ENCODE data around the gene CD34.
"Not testable (repeated sequence)": the region's sequence is repeated elsewhere in the genome, so short reads cannot be mapped to it uniquely, and the experiment has no call there.

The CD34 gene

DNA sequence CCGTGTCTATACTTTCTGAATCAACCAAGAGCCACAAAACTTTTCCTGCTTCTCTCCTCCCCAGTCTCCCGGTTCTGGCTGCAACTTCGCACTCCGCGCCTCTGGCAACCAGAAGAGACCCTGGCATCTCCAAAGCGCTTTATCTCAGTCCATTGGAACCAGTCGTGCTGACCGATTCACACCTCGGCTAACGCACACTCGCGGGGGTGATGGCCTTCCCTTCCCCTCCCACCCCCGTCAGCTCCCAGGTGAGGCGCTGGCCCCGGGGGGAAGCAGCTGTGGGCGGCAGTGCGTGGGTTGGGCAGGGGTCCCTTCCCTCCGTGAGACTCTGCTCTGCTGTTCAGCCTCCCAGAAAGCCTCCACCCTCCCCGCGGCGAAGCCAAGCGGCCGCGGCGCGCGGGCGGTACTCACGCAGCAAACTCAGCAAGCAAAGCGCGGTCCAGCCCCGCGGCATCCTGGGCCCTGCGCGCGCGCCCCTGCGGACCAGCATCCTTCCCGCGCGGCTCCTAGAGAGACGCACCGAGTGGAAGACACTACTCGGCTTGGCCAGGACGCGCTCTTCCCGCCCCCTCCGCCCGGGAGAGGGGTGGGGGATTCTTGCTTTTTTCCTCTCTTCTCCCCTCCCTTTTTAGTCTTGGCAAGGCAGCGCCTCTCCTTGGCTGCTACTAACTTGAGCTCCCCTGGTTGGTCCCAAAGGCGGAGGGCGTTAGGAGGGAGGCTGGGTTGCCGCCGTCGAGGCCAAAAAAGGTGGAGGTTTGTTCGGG is at the start of gene CD34:
TSS of gene CD34 (minus strand) at position 535 of the 764 bp plus-strand sequence. CDS start at position 490, 45 bp downstream.
- no peak for DNase-seq (ENCODE audit: extremely low spot score, insufficient read length, low read depth)
- FAIRE-seq, result no peak

- no peak for FAIRE-seq
These were observed 49.4 kb upstream of the CD34 start for GRCh38 chr1:207960346-207960745.

GRCh38 chr1:207959910-207960309 is 49.0 kb upstream of the CD34 start:
- DNase-seq (ENCODE audit: extremely low spot score, insufficient read length, low read depth) (no peak), FAIRE-seq (no peak)

More at GRCh38 chr1:207960346-207960745, 49.4 kb upstream of the CD34 start:
- DNase-seq (ENCODE audit: extremely low spot score, insufficient read length, low read depth), result no peak

- no peak for DNase-seq (ENCODE audit: extremely low spot score, insufficient read length, low read depth)
- no peak for FAIRE-seq
These were observed 48.4 kb upstream of the CD34 start for GRCh38 chr1:207959141-207959825.

DNA sequence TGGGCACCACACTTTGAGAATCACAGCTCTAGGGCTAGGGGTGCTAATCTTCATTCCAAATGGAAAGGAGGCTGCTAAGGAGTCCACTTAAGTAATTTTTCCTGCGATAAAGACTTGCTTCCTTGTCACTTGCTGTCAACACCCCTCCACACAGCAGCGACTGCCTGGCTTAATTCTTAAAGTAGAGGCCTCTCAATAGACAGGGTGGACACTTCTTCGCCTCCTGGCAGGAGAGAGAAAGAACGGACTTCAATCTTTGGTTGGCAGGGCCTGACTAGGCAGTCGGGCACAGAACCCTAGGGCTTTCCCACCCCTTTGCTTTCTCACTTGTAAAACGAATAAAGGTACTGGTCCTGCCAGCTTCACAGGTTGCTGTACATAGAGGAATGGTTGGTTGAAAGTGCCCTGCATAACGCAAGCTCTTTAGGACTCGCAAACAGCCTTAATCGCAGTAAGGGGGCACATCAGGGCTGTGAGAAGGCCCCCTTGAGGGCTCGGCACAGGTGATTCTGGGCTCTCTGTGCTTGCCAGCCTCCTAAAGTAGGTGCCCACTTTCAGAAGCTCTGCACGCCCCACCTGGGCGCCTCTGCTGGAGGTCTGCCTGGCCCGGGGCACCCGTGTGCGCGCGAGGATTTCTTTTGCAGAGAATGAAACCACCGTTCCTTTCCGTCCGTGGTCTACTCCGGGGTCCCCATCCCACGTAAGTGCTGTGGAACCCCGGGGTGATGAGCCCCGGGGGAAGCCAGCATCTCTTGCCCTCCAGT is 47.6 kb upstream of the CD34 start:
- DNase-seq (ENCODE audit: extremely low spot score, insufficient read length, low read depth), result no peak
- FAIRE-seq, result no peak

- DNase-seq (ENCODE audit: extremely low spot score, insufficient read length, low read depth) (no peak), FAIRE-seq (no peak)
These were observed 46.1 kb upstream of the CD34 start for GRCh38 chr1:207956986-207957385.

DNA sequence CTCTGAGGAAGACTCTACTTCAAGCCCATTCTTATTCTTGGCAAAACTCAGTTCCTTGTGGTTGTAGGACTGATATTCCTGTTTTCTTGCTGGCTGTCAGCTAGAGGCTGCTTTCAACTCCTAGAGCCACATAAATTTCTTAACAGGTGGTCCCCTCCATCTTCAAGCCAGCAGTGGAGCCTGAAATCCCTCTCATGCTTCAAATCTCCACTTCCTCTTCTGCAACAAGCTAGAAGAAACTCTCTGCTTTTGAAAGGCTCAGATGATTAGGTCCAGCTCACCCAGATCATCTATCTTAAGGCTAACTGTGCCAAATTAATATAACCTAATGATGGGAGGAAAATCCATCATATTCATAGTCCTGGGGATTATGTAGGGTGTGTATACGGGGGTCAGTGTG is 43.2 kb upstream of the CD34 start:
- DNase-seq (ENCODE audit: extremely low spot score, insufficient read length, low read depth) (no peak), FAIRE-seq (no peak)

DNA sequence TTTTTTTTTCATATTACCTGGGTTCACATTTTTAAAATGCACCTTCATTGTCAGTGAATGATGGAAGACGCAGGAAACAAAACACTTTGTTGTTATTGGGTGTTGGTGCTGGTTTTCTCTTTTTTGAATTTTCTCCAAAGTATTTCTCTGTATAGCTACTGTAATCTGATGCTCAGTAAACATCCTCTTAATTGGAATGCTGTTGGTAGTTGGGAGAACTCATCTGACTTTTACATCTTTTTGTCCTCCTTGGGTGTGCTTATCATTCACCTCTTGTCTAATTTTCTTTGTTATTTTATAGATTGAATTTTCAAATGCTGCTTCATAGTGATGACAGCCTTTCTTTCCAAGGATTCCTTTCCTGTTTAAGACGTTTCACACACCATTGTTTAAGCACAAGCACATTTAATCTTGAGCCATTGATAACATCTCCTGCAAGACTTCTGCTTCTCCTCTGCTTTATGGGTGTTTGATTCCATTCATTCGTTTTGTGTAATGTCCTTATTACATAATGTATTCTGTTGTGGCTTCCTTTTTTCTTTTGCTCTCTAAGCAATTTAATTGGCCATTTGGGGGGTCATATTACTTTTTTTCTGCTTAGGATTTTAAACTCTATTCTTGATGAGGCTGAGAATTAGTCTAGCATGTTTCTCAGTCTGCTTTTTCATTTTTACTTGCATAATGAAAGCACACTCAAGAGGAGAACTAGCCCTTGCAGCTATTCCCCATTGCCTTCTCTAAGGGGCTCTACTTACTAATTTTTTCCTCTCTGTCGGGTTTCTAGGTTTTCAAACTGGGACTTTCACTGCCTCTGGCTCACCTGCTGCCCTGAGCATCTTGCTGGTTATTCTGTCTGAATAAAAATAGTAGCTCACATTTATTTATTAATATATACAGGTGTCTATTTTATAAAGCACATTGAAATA is 42.0 kb upstream of the CD34 start:
- FAIRE-seq, result peak; percentile 31

GRCh38 chr1:207951652-207952051 is 40.7 kb upstream of the CD34 start:
- no peak for DNase-seq (ENCODE audit: extremely low spot score, insufficient read length, low read depth)
- no peak for FAIRE-seq

More for the DNA sequence above, 42.0 kb upstream of the CD34 start:
- DNase-seq (ENCODE audit: extremely low spot score, insufficient read length, low read depth), result no peak

GRCh38 chr1:207950750-207951149 is 39.8 kb upstream of the CD34 start:
- FAIRE-seq (no peak), DNase-seq (ENCODE audit: extremely low spot score, insufficient read length, low read depth) (no peak)

GRCh38 chr1:207949571-207950195 is 38.8 kb upstream of the CD34 start:
- DNase-seq (ENCODE audit: extremely low spot score, insufficient read length, low read depth) (no peak), FAIRE-seq (no peak)

GRCh38 chr1:207948536-207949250 is 37.8 kb upstream of the CD34 start:
- FAIRE-seq (no peak), DNase-seq (ENCODE audit: extremely low spot score, insufficient read length, low read depth) (no peak)

- FAIRE-seq, result no peak
- DNase-seq (ENCODE audit: extremely low spot score, insufficient read length, low read depth), result no peak
These were observed 35.8 kb upstream of the CD34 start for GRCh38 chr1:207946756-207947155.

GRCh38 chr1:207944571-207944970 is 33.6 kb upstream of the CD34 start:
- no peak for FAIRE-seq
- DNase-seq (ENCODE audit: extremely low spot score, insufficient read length, low read depth), result no peak

GRCh38 chr1:207942337-207942741 is 31.4 kb upstream of the CD34 start:
- DNase-seq (ENCODE audit: extremely low spot score, insufficient read length, low read depth), result not testable (repeated sequence)
- peak; percentile 51 for FAIRE-seq

GRCh38 chr1:207941665-207942064 is 30.7 kb upstream of the CD34 start:
- no peak for DNase-seq (ENCODE audit: extremely low spot score, insufficient read length, low read depth)
- no peak for FAIRE-seq

GRCh38 chr1:207938016-207938415 is 27.1 kb upstream of the CD34 start:
- DNase-seq (ENCODE audit: extremely low spot score, insufficient read length, low read depth) (no peak), FAIRE-seq (no peak)

- FAIRE-seq (no peak), DNase-seq (ENCODE audit: extremely low spot score, insufficient read length, low read depth) (no peak)
These were observed 26.3 kb upstream of the CD34 start for GRCh38 chr1:207937204-207937603.

- FAIRE-seq (peak; percentile 100), DNase-seq (ENCODE audit: extremely low spot score, insufficient read length, low read depth) (no peak)
These were observed 24.2 kb upstream of the CD34 start for GRCh38 chr1:207935166-207935583.
